Kidney (tissue), 14 donors: Measurements from ENCODE around the gene SCN5A. TPM values are rescaled to one million over a fixed set of nuclear protein-coding genes. Genes with fewer than 3 reads are reported as not detected.

Source experiments
- DNase-seq, 5 donors: peaks; one replicate each; pipeline ENCODE4 v3.0.0-alpha.2; 2013 to 2020
- FAIRE-seq: peaks from 2 replicates; lab custom pipeline; 2012; peaks lifted over from hg19 to GRCh38; lab: Jason Lieb, UNC
- H3K27ac ChIP-seq, 2 donors: one replicate each; pipeline ENCODE4 v1.7.0; 2013; ENCODE audit warnings: low read depth in 2 of 2, low read length in 2 of 2, inconsistent platforms in 1 of 2
- H3K27me3 ChIP-seq: one replicate; pipeline ENCODE4 v1.7.1; 2013; ENCODE audit warnings: low read length, inconsistent platforms; ENCODE audit not compliant: control insufficient read depth, insufficient read depth
- H3K36me3 ChIP-seq, 3 donors: one replicate each; pipeline versions ENCODE4 v1.7.0 to v1.7.1; 2013; ENCODE audit warnings: low read length in 3 of 3, control low read depth in 1 of 3, inconsistent platforms in 1 of 3; ENCODE audit not compliant: insufficient read depth in 3 of 3, control insufficient read depth in 2 of 3
- H3K4me1 ChIP-seq, 3 donors: one replicate each; pipeline versions ENCODE4 v1.7.0 to v1.7.1; 2013; ENCODE audit warnings: low read length in 3 of 3, inconsistent platforms in 1 of 3, low read depth in 1 of 3; ENCODE audit not compliant: control insufficient read depth in 2 of 3, insufficient read depth in 2 of 3
- H3K4me3 ChIP-seq, 3 donors: one replicate each; pipeline versions ENCODE4 v1.7.0 to v1.8.1; 2013; ENCODE audit warnings: low read length in 3 of 3, control low read depth in 1 of 3, inconsistent platforms in 1 of 3
- H3K9ac ChIP-seq, 3 donors: one replicate each; pipeline versions ENCODE4 v1.7.0 to v1.7.1; 2013; ENCODE audit warnings: low read length in 3 of 3, control low read depth in 1 of 3, inconsistent platforms in 1 of 3
- H3K9me3 ChIP-seq, 3 donors: one replicate each; pipeline versions ENCODE4 v1.7.0 to v1.7.1; 2013; ENCODE audit warnings: low read length in 3 of 3, control low read depth in 1 of 3, inconsistent platforms in 1 of 3; ENCODE audit not compliant: control insufficient read depth in 2 of 3, insufficient read depth in 1 of 3
- intact Hi-C: fragments of 100-400 bp; cut with DNase I; formaldehyde crosslinking; loops from one replicate; pipeline ENCODE4 v1.11.1; 2022
- polyA plus RNA-seq: library from polyadenylated mRNA; stranded (reverse); fragments of 350-450 nt; fragmentation: Illumina TruSeq; extraction: RNeasy Lipid Tissue Mini Kit (QIAGEN cat#74804); gene quantifications from one replicate; pipeline ENCODE4 v1.2.3, GENCODE V29; 2014; ENCODE audit warnings: low read depth, low replicate concordance; ENCODE audit not compliant: insufficient read depth
- total RNA-seq: library from RNA; stranded (reverse); fragmentation: NEBNext Ultra II Directional; extraction: Animal tissue kit (Norgen Biotek cat#: 25700); gene quantifications from one replicate; pipeline ENCODE4 v1.2.1, GENCODE V29; 2021
- TF ChIP-seq, protein P1 (sequence below): IDR thresholded peaks from 3 replicates; pipeline ENCODE4 v1.5.1; 2012; ENCODE audit warnings: mild to moderate bottlenecking, moderate library complexity, borderline replicate concordance; ENCODE audit not compliant: insufficient read depth; ENCODE audit errors: extremely low read depth
- donor health status: control.
- donor health status: control.
- donor health status: control.
- donor health status: control.
- donor health status: control.
- donor health status: DM: yes; HTN: yes; CAD: no.
- donor health status: Normal renal cell carcinoma (clear cell type).

Gene SCN5A
- total and polyA plus RNA-seq, 2 donors from 2014 or later = 0.06 to 0.72 TPM

- intact Hi-C loops = loop anchor here (10.0 kb wide), 1 partner anchor 134 kb away; no protein-coding TSS in a partner anchor
- Histone ChIP-seq H3K36me3 (no peaks in the 10 kb centered on the region), H3K9me3 (peaks cover 0 to 6% (median 0%) of the 10 kb centered on the region in 3 donors), H3K4me3 (no peak overlapping the region), H3K27ac (no peak overlapping the region), H3K9ac (no peak overlapping the region), H3K27me3 (no peaks in the 10 kb centered on the region), H3K4me1 (no peaks in the 10 kb centered on the region)
- DNase-seq (peak in 2 of 5 donors; percentile 31 to 33), FAIRE-seq (no peak)
- TF ChIP-seq, protein P1, sequence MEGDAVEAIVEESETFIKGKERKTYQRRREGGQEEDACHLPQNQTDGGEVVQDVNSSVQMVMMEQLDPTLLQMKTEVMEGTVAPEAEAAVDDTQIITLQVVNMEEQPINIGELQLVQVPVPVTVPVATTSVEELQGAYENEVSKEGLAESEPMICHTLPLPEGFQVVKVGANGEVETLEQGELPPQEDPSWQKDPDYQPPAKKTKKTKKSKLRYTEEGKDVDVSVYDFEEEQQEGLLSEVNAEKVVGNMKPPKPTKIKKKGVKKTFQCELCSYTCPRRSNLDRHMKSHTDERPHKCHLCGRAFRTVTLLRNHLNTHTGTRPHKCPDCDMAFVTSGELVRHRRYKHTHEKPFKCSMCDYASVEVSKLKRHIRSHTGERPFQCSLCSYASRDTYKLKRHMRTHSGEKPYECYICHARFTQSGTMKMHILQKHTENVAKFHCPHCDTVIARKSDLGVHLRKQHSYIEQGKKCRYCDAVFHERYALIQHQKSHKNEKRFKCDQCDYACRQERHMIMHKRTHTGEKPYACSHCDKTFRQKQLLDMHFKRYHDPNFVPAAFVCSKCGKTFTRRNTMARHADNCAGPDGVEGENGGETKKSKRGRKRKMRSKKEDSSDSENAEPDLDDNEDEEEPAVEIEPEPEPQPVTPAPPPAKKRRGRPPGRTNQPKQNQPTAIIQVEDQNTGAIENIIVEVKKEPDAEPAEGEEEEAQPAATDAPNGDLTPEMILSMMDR = no peak
These were observed 9.4 kb upstream of the SCN5A start for GRCh38 chr3:38658841-38659240.

DNA sequence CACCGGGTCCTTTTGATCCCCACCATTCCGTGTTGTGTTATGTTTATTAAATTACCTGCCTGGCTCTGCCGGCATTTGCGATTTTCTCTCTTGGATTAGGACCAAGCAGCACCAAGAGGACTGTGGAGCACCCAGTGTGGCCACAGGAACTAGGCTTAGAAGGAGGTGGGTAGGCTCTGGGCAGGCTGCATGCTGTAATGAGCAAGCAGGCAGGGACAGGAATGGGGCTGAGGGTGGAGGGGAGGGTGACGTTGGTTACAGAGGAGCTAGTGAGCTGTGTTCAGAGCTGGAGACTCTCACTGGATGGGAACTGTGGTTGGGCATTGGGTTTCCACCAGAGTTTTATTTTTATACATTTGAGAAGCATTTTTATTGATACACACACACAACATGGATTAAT is 7.9 kb upstream of the SCN5A start:
- no peaks in the 10 kb centered on the region for H3K36me3 ChIP-seq
- H3K9ac ChIP-seq = no peak overlapping the region
- peaks cover 0 to 5% (median 0%) of the 10 kb centered on the region in 3 donors for H3K9me3 ChIP-seq
- DNase-seq (no peak), FAIRE-seq (no peak)
- H3K4me3 ChIP-seq = no peak overlapping the region
- no peaks in the 10 kb centered on the region for H3K27me3 ChIP-seq
- no peaks in the 10 kb centered on the region for H3K4me1 ChIP-seq
- no peak overlapping the region for H3K27ac ChIP-seq
- TF ChIP-seq, protein P1 = no peak
- intact Hi-C loops = loop anchor here (10.0 kb wide), 1 partner anchor 133 kb away; no protein-coding TSS in a partner anchor

DNA sequence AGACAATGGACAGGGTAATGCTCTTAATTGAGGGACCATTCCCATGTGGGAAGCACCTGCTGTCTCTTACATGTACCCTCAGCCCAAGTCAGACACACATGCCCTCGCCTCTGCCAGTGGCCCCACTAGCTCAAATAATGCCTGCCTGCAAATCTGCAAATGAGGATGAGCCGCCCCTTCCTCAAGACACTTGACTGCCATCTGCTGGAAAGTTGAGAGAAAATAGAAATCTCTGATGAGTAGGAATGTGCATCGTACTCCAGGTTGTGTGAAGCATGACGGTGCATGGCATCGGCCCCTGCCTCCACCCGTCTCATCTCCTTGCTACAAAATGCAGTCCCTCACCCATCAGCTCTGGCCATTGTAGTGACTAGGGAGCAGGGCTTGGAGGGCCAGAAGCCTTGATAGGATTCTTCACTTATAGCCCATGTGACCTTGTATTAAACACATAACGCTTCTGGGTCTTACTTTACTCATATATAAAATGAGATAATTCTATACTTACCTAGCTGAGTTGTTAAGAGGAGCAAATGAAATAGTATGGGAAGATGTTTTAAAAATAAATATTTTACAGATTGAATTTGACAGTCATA is 6.3 kb upstream of the SCN5A start:
- no peak overlapping the region for H3K4me3 ChIP-seq
- no peak overlapping the region for H3K9ac ChIP-seq
- intact Hi-C loops = loop anchor here (10.0 kb wide), 1 partner anchor 131 kb away; no protein-coding TSS in a partner anchor
- TF ChIP-seq, protein P1 = no peak
- no peak for FAIRE-seq
- no peaks in the 10 kb centered on the region for H3K4me1 ChIP-seq
- DNase-seq = peak in 3 of 5 donors; percentile 45 to 88 (median 81)
- no peaks in the 10 kb centered on the region for H3K27me3 ChIP-seq
- H3K9me3 ChIP-seq = no peaks in the 10 kb centered on the region
- no peaks in the 10 kb centered on the region for H3K36me3 ChIP-seq
- no peak overlapping the region for H3K27ac ChIP-seq
